T-helper 22 cell (primary cell): ENCODE measurements around the gene ACOXL.

Experiments used
- DNase-seq: peaks from one replicate; pipeline ENCODE4 v3.0.0-alpha.2; 2020; ENCODE audit warnings: low read depth

The ACOXL gene

DNA sequence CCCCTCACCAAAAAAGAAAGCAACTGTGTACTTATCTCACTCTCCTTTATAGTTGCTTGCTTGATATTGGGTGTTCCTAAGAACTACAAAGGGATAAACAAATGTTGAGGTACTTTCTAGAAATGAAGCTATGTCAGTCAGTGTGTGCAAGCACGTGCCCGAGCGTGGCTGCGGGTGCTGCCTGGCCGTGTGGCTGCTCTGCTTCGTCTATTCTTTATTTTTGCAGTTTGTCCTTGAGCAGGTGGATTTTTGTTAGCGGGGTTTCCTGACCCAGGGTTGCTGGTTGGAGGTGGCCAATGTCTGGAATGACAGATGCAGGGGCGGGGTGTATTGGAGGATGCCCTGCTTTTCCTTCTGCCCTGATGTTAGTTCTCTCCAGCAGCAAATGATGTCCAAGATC is 62.6 kb downstream of the ACOXL start:
- DNase-seq: no peak

DNA sequence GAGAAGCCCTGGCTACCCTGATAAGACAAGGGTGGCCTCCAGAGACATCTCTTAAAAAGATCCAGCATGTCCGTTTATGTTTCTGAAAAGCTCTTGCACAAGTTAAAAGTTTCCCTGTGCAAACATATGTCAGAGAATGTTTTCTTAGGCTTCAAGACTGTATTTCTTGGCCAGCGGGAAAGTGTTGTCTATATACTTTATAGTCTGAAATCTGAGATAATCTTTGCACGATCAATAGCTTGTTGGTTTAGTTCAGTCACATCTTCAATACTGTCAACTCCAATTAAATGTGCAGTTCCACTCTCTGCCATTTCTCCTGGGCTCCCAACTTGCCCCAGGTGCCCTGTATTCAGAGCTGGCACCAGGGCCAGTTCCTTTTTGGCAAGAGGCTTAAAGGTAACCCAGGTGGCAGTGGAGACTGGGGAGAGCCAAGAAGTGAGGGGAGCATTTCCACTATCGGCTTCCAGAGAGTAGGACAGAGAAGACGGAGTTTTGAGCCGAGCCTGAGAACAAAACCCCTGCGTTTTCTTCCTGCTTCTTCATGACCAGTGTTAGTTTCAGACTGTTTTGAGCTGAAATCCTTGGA is 64.4 kb downstream of the ACOXL start:
- no peak for DNase-seq

DNA sequence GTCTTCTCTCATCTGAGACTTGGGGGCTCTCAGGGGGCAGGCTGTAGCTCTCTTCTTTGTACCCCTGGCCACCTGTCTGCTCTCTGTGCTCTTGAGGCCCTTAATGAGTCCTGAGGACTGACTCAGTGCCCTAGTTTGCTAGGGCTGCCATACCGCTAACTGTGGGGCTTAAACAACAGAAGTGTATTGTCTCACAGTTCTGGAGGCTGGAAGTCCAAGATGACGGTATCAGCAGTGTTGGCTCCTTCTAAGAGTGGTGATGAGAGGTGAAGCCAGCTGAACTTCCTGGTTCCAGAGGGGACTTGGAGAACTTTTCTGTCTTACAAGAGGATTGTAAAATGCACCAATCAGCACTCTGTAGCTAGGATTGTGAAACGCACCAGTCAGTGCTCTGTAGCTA is 67.0 kb downstream of the ACOXL start:
- no peak for DNase-seq

DNA sequence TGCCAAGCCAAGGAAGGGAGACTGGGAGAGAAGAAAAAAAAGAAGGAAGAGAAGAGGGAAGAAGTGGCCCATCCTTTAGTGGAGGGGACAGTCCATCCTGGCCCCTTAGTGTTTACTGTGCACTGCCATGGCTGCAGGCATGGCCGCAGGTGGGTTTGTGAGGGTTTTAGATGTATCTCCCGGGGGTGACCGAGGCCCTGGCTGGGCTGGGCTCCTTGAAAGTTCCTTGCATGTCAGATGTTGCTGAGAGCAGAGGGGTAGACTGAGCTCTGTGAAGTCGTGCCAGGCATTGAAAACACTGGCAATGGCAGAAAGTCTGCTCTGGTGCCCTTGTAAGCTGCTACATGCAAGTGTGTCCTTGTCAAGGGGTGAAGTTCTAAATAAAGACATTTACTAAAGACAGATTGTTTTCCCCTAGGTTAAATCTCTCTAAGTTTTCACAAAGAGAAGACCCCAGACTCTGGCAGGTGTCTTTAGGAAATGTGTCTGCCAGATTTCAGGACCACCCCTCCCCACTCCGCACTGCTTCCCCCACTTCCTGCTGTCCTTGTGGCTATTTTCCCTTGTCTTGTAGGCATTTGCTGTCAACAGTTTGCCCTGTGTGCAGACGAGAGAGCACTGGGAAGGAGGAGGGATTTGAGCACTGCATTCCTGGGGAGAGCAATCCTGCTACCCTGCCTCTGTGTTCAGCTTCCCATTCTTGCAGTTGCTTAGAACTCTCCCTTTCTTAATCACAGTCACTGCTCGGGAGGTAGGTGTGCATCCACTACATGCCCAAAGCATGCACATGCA is 68.4 kb downstream of the ACOXL start:
- DNase-seq: no peak

DNA sequence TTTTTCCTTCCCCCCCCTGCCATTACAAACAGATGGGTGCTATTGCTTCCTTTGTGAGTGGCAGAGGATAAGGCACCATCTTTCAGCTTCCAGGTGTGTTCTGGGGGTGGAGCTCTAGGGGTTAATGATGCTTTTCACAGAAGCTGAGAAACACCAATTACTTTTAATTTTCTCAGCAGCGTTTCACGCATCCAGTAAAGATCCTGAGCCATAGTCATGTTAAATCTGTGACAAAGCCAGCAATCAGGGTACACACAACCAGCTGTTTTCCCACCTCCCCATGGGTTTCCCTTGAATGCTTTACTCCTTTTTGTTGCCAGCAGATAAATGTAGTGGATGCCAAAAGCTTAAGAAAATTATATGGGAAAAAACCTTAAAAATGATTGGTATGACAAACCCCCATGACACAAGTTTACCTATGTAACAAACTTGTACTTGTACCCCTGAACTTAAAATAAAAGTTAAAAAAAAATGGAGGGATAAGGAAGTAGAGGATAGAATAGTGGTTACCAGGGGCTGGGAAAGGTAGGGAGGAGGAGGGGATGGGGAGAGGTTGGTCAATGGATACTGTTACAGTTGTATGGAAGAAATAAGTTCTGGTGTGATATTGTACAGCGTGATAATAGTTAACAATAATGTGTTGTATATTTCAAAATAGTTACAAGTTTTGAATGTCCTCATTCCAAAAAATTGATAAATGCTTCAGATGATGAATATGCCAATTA is 70.0 kb downstream of the ACOXL start:
- DNase-seq: no peak

DNA sequence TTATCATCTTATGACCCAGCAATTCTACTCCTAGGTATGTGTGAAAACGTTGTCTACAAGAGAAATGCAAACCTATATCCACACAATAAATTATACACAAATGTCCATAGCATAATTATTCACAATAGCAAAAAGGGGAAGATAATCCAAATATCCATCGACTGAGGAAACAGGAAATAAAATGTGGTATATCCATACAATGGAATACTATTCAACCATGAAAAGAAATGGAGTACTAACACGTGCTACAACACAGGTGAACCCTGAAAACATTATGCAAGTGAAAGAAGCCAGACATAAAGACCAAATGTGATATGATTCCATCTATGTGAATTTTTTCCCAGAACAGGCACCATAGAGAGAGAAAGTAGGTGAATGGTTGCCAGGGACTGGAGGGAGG is 72.1 kb downstream of the ACOXL start:
- no peak for DNase-seq

DNA sequence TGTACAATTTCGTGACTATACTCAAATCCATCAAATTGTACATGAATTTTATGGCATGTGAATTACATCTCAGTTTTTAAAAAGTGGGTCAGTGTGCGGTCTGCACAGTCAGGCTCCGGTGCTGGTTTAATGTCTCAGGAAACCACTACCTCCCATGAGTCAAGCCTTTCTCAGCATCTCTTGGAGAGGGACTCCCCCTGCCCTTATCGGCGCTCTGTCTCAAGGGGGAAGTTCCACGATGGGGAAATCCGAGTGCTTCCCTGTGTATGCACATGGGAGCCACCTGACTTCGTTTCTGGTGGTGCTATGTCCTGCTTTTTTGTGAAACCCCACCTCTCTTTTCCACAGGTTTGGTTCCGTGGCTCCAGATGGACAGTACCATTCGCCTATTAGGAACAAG is 72.5 kb downstream of the ACOXL start:
- DNase-seq: peak; percentile 43

DNA sequence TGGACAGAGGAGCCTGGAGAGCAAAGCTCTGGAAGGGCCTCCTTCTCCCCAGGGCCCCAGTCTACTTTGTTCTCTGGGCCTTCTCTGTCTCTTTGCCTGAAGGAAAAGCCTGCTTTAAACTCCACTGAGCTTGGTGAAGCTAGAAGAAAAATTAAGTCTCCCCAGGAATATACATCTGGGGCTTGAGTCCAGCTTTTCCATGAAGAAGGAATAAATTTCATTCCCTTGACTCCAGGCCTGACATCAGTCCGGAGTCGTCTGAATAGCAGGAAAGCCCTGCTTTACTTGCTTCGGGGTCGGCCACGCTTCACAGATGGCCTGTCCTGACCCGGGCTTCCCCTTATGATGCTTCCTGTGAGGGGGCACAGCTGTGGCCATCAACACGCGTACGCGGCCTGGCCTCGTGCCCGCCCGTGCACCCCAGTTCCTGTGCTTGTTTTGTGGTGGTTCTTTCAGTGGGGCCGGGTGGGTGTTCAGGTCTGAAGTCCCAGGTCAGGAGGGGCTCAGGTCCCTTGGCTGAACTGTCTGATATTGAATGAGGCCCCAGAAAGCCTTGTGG is 73.6 kb downstream of the ACOXL start:
- no peak for DNase-seq

DNA sequence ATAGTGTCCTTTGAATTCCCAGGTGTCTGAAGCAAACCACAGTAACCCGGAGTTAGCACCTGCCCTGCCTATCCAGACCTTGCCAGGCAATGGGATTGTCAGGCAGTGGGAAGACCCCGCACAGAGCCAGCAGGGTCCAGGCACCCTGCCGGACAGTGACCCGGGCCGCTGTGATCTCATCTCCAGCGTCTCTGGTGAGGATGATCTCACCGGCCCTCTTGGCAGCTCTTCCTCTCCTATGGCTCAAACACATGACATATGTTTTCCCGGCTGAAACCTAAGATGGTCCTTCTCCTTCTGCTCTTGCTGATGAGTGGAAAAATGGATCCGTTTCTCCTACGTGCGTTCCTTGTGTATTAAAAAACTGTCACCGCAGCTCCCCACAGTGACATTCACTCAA is 75.1 kb downstream of the ACOXL start:
- no peak for DNase-seq

DNA sequence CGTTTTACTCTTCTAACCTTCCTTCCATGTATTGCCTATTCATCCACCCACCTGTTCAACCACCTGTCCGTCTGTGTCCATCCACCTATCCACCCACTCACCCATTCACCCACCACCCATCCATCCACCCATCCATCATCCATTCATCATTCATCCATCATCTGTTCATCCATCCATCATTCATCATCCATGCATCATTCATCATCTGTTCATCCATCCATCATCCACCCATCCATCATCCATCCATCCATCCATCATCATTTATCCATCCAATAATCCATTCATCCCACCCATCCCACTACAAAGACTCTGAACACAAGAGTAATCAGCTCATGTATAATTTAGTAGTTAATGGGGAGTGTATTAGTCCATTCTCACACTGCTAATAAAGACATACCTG is 78.0 kb downstream of the ACOXL start:
- DNase-seq: no peak

DNA sequence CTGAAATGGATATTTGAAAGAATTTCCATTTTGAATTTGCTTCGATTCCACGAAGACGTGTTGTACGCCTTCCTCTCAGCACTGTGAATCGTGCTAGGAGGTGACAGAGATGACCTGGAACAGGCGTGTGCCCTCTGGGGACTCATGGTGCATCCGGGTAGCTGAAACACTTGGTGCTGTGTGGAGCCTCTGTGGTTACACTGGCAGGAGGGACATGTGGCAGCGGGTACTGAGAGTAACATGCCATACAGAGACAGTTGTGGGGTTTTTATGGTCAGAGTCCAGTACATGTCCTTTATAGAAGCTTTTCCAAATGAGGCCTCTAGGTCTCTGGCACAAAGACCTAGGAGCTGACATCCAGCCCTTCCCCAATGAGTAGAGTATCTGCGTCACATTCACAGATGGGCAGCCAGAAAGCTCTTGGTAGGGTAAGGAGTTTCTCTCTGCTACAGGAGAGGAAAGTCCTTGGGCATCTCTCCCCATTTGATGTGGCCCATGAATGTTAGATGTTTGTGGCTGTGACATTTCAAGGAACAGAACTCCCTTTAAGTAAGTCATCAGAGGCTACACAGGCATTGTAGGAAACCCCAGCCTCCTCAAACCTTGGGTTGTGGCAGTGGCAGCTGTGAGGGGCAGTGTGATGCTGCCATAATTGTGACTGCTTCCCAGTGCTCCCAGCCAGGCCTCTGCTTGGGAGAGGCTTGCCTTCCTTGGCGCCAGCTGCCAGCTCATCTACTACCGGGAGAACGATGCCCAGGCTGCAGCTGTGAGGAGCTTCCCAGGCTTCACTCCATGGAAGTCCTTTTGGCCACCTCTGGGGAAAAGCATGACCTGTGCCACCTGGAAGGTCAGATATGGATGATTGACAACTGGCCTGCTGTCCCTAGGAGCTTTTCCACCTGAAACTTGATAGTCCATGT is 80.6 kb downstream of the ACOXL start:
- no peak for DNase-seq

DNA sequence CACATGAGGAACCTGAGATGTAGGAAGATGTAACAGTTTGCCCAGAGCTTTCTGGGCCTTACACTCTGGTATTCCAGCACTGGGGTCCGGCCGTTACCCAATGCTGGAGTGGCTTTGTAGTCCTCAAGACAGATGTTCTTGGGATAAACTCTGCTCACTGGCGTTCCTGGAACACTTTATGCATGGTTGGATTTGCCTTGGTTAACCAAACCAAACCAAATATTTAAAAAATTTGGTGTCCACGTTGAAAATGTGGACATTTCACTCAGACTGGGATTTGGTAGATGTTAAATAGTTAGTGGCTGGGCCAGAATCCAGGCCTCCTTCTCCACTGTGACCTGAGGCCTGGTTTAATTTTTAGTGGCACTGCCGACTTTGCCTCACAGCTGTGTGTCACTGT is 81.5 kb downstream of the ACOXL start:
- DNase-seq: no peak

DNA sequence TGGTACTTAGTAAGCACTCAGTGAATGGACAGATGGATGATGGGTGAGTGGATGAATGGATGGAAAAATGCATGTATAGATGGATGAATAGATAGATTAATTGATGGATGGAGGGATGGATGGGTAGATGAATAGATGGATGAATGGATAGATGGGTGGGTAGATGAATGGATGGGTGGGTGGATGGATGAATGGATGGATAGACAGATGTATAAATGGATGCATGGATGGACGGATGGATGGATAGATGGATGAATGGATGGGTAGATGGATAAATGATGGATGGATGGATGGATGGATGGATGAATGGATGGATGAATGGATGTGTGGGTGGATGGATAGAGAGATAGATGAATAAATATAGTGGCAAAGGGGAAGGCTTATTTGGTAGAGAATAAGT is 83.6 kb downstream of the ACOXL start:
- no peak for DNase-seq

DNA sequence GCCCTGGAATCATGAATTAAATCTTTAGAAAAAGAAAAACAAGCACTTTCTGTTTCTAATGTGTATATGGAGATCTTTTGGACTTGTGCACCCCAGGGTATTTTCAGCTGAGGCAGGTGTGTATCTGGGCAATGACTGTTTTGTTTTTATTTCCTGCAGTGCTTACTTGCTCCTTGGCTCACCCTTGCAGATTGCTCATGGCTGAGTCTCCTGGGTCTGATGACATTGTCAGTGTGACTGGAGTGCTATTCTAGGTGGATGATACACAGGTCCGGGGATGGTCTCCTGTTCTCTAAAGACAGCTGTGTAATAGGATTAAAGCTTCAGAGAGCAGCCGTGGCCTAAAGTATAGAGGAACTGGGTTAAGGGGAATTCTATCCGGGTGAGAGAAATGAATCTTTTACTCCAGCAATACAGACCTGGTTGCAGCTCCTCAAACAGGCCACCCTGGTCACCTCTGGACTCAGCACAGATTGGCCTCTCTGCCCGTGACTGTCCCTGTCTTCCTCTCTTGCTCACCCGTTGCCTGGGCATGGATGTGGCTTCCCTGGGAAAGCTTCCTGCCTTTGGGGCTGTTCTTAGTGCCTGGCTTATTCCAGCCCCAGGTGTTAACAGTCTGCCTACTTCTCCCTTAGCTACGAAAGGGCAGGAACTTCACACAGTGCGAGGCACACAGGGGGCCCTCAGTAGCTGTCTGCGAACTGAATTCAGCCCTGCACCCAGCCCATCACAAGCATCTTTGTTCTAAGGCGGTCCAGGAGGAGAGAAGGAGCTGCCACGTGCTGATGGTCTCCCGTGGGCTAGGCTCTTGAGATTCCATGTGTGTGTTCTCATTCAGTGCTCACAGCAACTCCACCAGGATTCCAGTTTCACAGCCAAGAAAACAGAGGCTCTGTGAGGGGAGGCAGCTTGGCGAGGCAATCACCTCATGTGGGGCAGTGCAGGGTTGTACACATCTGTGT is 84.3 kb downstream of the ACOXL start:
- DNase-seq: no peak

DNA sequence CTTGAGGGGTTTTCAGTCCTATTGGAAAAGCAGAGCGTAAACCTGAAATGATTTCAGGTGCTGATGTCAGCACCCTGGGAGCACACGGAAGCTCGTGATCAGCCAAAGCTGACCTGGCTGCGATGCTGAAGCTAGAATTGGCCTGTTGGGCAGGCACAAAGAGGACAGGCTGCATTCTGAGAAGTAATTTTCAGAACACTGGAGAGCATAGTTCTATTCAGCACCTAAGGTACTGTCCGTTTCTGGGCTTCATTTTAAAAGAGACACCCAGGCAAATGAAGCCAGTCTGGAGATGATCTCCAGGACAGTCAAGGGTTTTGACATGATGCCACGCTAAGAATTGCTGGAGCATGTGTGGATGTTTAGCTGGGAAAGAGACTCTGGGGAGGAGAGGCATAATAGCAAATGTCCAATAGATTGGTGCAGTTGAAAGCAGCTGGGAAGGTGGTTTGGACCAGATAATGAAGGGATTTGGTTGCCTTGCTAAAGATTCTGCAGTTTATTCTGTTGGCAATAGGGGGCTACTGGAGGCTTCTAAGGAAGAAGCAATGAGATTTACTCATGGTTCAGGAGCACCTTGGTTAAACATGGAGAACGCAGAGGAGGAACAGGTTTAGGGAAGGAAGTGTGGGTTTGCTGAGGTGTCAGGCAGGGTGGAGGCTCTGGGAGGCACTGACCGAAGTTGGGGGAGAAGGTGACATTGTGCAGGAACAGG is 86.6 kb downstream of the ACOXL start:
- DNase-seq: no peak

DNA sequence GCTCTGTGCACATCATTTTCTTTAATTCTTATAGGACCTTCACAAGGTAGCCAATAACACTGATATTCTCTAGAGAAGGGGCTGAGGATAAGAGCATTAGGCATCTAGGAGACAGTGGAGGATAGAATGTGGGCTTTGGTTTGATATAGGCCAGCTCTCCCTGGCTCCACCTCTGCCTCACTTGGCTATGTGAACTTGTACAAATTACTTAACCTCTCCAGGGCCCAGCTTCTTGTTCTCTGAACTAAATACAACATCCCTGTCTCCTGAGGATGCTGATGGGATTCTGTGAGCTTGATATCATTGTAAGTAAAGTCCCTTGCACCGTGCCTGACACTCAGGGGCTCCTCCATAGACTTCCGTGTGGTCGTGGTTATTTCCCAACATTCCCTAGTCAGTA is 87.3 kb downstream of the ACOXL start:
- no peak for DNase-seq

DNA sequence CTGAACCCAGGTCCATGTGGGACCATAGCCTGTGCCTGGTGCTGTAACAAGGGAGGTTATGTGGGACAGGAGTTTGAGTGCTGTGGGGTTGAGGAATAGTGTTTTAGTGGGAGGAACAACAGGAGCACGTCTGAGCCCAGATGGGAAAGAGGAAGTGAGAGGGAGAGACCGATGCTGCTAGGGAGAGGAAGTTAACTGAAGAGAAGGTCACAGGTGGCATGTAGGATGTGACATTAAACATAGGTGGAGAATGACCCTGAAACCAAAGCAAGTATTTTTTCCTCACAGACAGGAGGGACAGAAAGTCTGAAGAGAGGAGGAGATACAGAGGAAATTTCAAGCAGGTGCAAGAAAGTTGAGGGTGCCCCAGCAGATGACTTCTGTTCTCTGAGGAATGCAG is 87.8 kb downstream of the ACOXL start:
- no peak for DNase-seq

DNA sequence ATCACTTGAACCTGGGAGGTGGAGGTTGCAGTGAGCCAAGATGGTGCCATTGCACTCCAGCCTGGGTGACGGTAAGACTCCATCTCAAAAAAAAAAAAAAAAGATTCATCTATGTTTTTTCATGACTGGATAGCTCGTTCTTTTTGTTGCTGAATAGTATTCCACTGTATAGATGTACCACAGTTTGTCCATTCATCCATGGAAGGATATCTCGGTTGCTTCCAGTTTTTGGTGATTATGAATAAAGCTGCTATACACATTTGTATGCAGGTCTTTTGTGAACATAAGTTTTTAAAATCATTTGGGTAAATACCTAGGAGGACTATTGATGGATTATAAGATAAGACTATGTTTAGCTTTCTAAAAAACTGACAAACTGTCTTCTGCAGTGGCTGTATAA is 90.8 kb downstream of the ACOXL start:
- no peak for DNase-seq

DNA sequence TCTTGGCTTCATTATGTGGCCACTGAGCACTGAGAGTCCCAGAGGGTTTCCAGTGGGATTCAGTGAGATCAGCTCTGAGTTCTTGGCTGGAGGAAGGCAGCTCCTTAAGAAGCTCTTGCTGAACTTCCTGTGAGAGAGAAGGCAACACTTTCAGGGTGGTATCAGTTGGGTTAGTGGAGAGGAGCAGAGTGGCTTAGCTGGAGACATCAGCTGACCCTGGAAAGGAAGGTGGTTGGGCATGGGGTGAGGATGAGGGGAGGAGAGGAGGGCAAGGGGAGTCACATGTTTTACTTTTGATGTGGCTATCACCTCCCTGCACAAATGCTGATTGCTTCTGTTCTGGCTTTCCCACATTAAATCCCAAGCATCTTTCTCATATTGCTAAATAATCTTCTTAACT is 95.1 kb downstream of the ACOXL start:
- no peak for DNase-seq

DNA sequence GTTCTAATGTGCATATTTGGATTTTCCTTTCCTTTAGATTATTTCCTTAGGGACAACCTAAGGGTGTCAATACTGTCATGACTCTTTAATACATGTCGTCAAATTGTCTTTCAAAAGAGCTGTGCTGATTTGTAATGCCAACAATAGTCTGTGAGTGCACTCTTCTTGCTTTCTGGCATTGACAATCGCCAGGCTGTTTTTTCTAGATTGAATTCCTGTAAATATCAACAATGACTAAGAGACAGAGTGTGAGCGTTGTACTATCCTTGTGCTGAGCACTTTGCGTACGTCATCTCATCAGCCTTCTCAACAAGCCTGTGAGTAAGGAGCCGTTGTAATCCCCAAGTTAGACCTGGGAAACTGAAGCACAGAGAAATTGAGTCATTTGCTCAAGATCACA is 96.0 kb downstream of the ACOXL start:
- no peak for DNase-seq
